HG03175 (cell line): ENCODE data around the gene LMAN1L.

Experiments used
- ATAC-seq: cut with Tn5 transposase; IDR thresholded peaks from one replicate; pipeline ENCODE4 v1.9.1; 2021; ENCODE audit warnings: mild to moderate bottlenecking, moderate library complexity; ENCODE audit not compliant: unreplicated experiment

The LMAN1L gene

DNA sequence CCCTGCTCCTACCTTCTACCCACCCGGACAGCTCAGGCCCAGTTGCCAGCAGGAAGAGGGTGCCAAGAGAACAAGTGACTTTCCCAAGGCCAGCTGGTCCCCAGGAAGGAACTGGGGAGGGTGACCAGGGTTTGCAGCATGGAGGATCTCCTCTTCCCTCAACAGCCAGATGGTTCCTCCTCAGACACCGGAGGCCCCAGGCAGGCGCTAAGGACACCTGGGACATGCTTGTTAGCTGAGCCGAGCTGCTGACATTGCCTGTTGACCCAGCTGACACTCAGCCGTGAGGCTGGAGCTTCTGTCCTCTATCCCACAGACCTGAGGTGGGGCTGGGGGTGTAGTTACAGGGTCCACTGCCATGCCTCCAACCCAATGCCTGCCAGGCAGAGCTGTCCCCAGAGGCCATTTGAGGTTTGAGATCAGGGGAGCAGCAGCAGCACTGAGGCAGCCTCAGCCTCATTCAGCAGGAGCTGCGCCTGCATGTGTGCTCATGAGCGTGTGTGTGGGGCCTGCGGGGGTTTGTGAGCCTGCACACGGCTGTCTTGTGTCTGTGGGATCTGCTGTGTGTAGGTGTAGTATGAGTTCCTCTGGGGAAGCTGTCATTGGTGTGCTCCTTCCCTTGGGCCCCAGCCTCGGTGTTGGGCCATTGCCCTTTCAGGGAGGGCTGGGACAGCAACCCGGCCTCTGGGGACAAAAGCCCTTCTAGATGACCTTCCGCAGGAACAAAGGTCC, 20.9 kb downstream of the LMAN1L start:
- ATAC-seq: no peak

GRCh38 chr15:74835312-74835823, 22.7 kb downstream of the LMAN1L start:
- ATAC-seq: no peak

GRCh38 chr15:74836846-74837245, 24.2 kb downstream of the LMAN1L start:
- ATAC-seq: no peak

DNA sequence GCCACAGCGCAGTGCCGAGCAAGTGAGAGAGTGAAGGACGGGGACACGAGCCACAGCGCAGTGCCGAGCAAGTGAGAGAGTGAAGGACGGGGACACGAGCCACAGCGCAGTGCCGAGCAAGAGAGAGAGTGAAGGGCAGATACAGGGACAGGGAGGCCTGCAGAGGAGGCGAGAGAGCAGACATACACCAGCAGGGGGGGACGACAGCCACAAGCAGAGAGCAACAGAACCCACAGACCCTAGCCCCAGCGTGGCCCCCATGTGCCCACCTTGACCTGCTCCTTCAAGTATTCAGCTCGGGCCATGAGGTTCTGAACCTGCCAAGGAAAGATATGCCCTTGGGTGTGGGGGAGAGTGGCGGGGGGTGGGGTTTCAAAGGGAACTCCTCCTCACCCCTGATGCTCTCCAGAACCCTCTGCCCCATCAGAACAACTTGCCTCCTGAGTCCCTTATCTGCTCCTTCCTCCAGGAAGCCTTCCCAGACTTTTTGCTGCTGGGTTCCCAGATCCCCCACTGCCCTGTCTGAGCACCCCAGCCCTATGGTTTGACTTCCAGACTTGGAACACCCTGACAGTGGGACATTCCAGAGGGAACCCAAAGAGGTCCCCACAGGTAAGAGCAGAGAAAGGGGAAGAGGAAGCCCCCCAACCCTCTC, 25.0 kb downstream of the LMAN1L start:
- ATAC-seq: no peak

DNA sequence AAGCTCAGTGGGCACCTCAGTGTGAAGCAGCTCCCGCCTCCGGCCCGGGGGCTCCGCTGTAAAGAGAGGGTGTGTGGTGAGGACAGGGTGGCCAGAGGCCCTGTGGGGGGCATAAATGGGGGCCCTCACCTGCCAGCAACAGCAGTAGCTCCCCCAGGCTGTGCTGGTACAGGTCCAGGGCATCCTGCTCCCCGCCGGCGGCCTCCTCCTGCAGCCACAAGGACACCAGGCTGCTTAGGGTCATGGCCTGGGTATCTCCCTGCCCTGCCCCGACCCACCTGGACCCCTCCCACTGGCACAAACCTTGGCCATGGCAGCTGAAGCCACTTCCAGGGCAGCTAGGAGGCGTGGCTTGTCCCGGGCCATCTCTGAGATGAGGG, 25.5 kb downstream of the LMAN1L start:
- ATAC-seq: no peak

- ATAC-seq: no peak
Observed at GRCh38 chr15:74838746-74839525, 26.3 kb downstream of the LMAN1L start.

DNA sequence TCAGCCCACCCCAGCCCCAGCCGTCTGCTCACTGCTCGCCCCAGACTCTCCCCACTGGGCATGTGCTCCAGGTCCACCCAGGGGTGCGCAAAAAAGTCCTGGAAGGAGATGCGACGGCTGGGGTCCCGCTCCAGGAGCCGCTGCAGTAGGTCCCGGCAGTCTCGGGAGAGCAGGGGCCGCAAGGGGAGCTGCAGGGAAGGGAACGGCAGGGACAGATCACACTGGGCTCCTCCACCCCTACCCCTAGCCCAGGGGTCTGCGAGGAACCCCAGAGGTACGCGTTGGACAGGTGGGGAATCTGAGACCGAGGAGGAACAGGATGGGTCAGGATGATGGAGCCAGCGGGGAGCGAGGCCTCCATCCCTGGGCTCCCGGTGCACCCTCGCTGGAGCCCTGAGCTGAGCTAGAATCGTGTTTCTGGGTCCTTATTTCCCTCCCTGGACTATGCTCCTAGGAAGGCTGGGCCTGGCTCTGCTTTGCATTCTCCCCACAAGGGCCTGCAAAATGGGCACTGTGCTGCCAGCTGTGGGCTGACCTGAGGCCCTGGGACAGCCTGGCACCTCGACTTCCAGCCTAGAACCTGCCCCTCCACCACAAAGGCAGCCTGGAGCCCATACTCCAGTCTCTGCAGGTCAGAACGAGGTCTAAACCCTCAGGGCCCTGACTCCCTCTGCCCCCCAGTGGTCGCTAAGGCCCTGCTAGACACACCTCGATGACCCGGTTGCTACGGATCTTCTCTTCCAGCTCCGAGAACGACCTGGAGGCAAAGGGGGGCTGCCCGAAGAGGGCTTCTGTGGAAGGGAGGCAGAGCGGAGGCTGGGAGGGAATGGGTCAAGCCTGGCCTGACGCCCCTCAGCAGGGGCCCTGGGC, 27.1 kb downstream of the LMAN1L start:
- ATAC-seq: no peak

DNA sequence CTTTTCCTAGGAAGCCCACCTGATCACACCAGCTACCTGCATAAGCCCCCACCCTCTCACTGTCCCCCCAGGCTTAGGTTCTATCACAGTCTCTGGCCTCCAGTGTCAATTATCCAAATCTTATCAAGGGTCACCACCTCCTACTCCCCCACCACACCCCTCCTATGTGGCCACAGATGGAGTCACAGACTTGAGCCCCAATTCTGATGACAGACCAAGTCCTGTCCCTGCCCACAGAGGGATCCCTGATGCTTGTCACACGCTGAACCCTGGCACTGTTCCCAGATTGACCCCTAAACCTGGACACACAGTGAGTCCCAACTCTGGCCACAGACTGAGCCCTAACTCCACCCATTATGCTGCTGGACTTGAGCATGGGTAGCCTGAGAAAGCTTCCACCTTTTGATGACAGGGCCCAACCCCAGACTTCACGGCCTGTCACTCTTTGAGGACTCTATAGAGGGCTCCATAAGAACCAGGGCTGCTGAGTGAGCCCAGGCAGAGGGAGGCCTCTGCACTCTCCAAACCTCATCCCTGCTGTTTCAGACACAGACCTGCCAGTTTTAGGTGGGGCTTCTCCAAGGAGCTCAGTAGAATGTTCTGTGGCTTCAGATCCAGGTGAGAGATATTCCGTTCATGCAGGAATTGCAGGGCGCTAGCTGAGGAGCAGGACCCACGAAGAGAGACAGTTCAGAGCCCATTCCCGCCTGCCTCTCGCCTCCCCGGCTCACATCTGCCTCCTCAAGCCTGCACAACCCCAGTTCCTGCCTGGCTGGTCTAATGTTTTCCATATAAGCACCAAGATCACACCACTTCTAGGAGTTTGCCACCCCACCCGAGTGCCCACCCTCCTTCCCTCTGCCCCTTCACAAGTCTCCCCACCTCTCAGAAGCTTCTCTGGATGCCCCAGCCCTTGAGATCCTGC, 28.5 kb downstream of the LMAN1L start:
- no peak for ATAC-seq

DNA sequence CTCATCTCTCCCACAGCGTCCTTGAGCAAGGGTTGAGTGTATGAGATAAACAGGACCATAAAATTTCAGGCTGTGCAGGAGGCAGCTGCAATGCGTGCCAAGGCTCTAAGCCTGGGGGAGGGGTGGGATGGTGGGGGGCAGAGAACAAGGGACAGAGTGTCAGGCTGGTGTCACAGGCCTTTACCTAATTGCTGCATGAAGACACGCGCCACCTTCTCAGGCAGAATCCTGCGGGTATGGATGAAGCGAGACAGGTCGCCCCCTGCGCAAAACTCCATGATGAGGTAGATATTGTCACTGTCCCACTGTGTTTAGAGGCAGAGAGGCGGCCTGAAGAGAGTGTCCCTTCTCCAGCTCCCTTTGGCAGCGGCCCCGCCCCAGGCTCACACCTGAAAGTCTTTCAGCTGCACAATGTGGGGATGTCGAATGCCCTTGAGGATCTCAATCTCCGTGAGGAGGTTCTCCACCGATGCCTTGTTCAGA, 29.3 kb downstream of the LMAN1L start:
- ATAC-seq: no peak

DNA sequence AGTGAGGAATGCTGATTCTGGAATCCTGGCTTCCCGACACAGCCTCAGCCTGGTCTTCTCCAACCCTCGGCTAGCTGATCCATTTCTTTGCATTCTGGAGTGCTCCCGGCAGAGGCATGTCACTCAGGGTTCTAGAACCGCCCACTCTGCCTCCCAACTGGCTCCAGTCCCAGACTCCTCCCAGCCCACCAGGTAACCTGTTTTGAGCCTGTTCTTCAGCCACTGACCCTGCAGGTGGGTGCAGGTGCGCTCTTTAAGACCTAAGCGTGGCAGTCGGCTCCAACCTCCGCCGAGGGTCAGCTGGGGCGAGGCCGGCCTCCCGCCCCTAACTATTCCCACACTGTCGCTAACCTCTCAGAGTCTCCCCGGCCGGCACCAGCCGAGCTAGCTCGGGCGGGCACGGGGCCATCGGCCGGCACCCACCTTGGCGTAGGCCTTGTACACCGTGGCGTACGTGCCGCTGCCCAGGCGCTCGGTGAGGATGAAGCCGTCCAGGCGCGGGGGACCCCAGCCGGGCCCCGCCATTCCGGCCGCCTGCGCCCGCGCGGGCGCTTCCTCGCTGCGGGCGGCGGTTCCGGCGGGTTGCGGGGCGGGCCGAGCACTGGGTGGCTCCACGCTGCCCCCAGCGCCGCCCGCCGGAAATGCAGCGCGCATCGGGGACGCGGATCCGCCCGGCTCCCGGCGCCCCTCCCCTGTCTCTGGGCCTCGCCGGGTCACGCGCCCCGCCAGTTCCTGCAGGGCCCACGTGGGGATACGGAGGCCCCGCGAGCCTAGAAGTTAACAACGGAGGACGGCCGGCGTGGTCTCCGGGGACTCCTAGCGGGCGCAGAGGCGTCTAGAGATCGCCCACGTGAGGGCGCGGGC, 30.2 kb downstream of the LMAN1L start, which contains the start of gene ULK3:
Gene ULK3, minus strand, starts transcription at position 576 of the 864 bp plus-strand sequence. Its CDS starts 51 bp downstream, at position 525.
- peak; percentile 87 for ATAC-seq

GRCh38 chr15:74843445-74843828, 30.8 kb downstream of the LMAN1L start:
- no peak for ATAC-seq

- no peak for ATAC-seq
Observed at GRCh38 chr15:74843891-74844299, 31.3 kb downstream of the LMAN1L start.

DNA sequence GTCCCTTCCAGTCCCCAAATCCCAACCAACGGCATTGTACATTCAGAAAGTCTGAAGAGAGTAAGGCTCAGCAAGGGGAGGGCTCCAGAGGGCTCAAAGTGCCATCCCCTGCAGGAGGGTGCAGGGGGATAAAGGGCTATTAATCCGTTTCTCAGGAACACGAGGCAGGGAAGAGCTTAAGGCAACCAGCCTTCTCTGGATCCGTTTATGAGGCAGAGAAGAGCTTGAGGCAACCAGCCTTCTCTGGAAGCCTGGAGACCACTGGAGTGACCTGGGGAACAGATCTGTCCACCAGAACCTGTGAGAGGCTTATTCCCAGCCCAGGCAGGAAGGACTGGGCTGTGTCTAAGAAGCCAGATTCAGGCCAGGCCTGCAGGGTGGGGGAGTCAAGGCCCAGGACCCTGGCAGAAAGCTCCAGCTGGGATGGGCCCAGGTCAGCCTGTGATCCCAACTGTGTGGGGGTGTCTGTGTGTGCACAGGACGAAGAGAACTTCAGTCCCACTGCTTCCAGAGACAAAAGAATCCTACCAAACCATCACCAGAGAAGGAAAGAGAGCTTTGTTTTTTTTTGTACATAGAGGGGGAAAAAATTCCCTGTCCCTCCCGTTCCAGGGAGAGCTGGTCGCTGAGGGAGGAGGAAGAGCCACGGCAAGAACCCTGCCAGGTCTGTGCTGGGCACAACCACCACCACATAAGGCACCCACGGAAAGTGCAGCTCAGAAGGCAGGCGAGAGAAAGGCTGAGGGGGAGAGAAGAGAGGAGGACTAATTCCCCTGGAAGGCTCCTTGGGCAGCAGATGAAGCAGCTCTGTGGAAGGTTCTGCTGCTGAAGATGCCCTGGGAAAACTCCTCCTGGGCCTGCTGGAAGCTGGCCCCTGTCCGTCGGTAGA, 31.9 kb downstream of the LMAN1L start:
- no peak for ATAC-seq

GRCh38 chr15:74845208-74845568, 32.6 kb downstream of the LMAN1L start:
- ATAC-seq: no peak

DNA sequence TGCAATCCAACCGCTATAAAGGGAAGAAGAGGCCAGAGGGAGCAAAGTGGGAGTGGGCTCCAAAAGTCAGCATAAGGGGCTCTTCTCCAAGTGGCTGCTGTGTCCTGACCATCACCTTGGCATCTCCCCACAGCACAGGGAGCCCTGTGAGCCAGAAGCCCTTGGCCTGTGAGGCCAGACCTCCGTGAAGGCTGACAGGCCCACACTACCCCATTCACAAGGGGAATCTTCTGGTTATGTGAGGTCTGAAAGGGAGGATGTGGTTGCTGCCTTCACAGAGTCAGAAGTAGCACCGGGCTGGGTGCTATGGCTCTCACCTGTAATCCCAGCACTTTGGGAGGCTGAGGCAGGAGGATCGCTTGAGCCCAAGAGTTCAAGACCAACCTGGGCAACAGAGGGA, 32.9 kb downstream of the LMAN1L start:
- ATAC-seq: no peak

DNA sequence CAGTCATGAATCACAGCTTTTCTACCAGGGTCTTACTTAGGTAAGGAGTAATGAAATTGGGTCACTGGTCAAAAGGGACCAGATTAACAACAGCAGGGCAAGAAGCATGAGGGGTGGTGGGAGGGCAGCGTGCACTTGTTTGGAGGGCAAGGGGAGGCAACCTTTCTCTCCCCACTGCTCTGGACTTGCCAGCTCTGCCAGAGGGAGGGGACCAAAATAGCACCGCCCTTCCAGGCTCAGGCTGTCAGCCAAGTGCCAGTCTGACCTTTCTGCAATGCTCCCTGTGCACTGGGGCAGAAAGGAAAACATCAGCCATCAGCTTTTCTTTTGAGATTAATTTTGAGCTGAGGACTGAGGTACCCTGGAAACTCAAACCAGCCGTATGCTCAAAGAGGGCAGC, 34.8 kb downstream of the LMAN1L start:
- no peak for ATAC-seq

- ATAC-seq: no peak
Observed at GRCh38 chr15:74850393-74850792, 37.8 kb downstream of the LMAN1L start.

DNA sequence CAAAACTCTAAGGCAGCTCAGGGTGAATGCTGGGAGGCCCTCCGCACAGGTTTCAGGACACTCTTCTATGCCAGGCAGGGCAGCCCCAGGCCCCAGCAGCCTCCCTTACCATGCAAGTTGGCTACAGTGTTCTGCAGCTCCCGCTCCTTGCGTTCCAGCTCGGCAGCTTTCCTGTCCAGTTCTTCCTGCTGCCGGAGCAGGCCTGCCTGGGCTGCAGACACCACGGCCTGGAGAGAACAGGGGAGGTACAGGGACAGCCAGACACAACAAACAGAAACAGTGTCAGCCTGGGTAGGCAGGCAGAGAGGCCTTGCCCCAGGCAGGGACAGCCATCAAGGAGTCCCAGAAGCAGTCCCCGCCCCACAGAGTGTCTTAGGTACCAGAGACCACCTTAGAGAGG, 39.3 kb downstream of the LMAN1L start:
- no peak for ATAC-seq
